Erythroblast (primary cell): ENCODE results near the gene IL11.

Experiments used
- GATA1 ChIP-seq: IDR thresholded peaks from 2 replicates; pipeline ENCODE4 v1.6.1; 2011; ENCODE audit warnings: low read depth, mild to moderate bottlenecking, control low read depth, low read length, moderate library complexity
- POLR2A ChIP-seq: IDR thresholded peaks from 2 replicates; pipeline ENCODE4 v1.6.1; 2011; ENCODE audit warnings: mild to moderate bottlenecking, low read length

GRCh38 chr19:55325172-55325571, 45.1 kb downstream of the IL11 start, which contains the start of gene TMEM150B:
- TF ChIP-seq POLR2A (no peak), GATA1 (no peak)
